Peyer's patch (tissue), 4 donors: ENCODE results near the gene DOCK6. TPM values are rescaled to one million over a fixed set of nuclear protein-coding genes. Genes with fewer than 3 reads are reported as not detected.

Experiments used
- DNase-seq, 3 donors: peaks; one replicate each; pipeline ENCODE4 v3.0.0-alpha.2; 2017 to 2019
- H3K27ac ChIP-seq, 4 donors: fragments of 200-600 bp; sonication (generic); one replicate each; pipeline ENCODE4 v1.5.1; 2016 to 2019
- H3K27me3 ChIP-seq, 2 donors: fragments of 200-600 bp; sonication (generic); one replicate each; pipeline ENCODE4 v1.5.1; 2019
- H3K36me3 ChIP-seq, 3 donors: fragments of 200-600 bp; sonication (generic); one replicate each; pipeline ENCODE4 v1.5.1; 2016 to 2019
- H3K4me1 ChIP-seq, 4 donors: fragments of 200-600 bp; sonication (generic); one replicate each; pipeline ENCODE4 v1.5.1; 2016 to 2019
- H3K4me3 ChIP-seq, 4 donors: fragments of 200-600 bp; sonication (generic); 1 replicate in 3 of 4; 2 replicates in 1 of 4; pipeline ENCODE4 v1.5.1; 2016 to 2019; ENCODE audit warnings: mild to moderate bottlenecking in 1 of 4
- H3K9me3 ChIP-seq, 4 donors: fragments of 200-600 bp; sonication (generic); one replicate each; pipeline ENCODE4 v1.5.1; 2016 to 2019; ENCODE audit warnings: mild to moderate bottlenecking in 1 of 4
- POLR2A ChIP-seq, 2 donors: fragments of 450-650 bp; IDR thresholded peaks; one replicate each; pipeline ENCODE4 v1.5.1; 2017; ENCODE audit warnings: antibody characterized with exemption in 2 of 2, mild to moderate bottlenecking in 2 of 2, moderate library complexity in 2 of 2
- total RNA-seq, 4 donors: library from RNA; depleted of rRNA; stranded (reverse); fragments of >200 nt; gene quantifications; one replicate each; pipeline ENCODE4 v1.1.0, GENCODE V29; 2016
- TF ChIP-seq, protein P1 (sequence below), 6 experiments: fragments of 450-650 bp in 4 of 6; fragments of 200-600 bp in 2 of 6; sonication (generic) in 1 of 6; IDR thresholded peaks; one replicate each; pipeline ENCODE4 v1.5.1; 2017 to 2019; ENCODE audit warnings: antibody characterized with exemption in 6 of 6, mild to moderate bottlenecking in 3 of 6, moderate library complexity in 1 of 6

The DOCK6 gene
- total RNA-seq, 4 donors from 2014 or later: 66.4 to 194 (median 157) TPM

DNA sequence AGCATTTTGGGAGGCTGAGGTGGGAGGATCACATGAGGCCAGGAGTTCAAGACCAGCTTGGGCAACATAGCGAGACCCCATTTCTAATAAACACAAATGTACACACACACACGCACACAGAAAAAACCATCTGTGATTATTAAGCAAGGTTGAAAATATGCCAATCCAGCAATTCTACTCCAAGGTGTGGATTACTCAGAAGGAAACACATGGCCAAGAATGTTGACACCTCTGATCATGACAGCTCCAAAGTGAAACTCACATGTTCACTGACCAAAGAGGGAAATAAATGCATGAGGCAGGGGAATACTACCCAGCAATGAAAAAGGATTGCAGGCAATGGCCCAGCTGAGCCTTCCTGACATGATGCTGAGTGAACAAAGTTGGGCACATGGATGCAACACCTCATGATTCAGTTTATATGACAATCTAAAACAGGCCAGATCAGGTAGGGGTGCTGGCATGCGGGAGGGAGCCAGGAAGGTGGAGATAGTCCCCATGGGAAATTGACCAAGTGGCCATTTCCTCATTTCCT is 4.4 kb downstream of the DOCK6 start:
- Histone ChIP-seq H3K4me3 (no peak overlapping the region), H3K36me3 (no peaks in the 10 kb centered on the region), H3K4me1 (peaks cover 0 to 8% (median 2%) of the 10 kb centered on the region in 4 donors), H3K27me3 (no peaks in the 10 kb centered on the region), H3K27ac (no peak overlapping the region), H3K9me3 (no peaks in the 10 kb centered on the region)
- TF ChIP-seq, protein P1, sequence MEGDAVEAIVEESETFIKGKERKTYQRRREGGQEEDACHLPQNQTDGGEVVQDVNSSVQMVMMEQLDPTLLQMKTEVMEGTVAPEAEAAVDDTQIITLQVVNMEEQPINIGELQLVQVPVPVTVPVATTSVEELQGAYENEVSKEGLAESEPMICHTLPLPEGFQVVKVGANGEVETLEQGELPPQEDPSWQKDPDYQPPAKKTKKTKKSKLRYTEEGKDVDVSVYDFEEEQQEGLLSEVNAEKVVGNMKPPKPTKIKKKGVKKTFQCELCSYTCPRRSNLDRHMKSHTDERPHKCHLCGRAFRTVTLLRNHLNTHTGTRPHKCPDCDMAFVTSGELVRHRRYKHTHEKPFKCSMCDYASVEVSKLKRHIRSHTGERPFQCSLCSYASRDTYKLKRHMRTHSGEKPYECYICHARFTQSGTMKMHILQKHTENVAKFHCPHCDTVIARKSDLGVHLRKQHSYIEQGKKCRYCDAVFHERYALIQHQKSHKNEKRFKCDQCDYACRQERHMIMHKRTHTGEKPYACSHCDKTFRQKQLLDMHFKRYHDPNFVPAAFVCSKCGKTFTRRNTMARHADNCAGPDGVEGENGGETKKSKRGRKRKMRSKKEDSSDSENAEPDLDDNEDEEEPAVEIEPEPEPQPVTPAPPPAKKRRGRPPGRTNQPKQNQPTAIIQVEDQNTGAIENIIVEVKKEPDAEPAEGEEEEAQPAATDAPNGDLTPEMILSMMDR (IDR thresholded peaks at IDR 0.05): no peak
- TF ChIP-seq POLR2A (IDR thresholded peaks at IDR 0.05): no peak
- DNase-seq: no peak

DNA sequence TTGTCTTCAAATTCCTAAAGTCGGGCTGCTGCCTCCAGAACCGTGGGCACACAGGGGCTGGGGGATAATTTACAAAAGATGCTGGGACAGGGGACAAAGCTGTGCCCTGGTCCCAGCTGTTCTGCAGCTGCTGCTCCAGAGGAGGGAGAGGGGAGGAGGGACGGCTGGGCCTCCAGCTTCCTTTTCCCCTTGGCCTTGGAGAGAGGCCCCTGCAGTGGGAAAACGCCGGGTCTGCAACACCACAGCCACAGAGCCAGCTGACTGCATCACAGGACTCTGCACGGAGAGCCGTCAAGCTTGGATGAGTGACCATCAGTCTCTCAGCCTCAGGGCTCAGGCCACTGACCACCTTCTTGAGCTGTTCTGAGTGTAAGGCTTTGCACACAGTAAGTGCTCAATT is 6.1 kb downstream of the DOCK6 start:
- no peak for TF ChIP-seq POLR2A (IDR thresholded peaks at IDR 0.05)
- TF ChIP-seq, protein P1 (IDR thresholded peaks at IDR 0.05): no peak
- Histone ChIP-seq H3K36me3 (peaks cover 0 to 16% (median 0%) of the 10 kb centered on the region in 3 donors), H3K9me3 (no peaks in the 10 kb centered on the region), H3K4me3 (no peak overlapping the region), H3K27me3 (no peaks in the 10 kb centered on the region), H3K4me1 (no peaks in the 10 kb centered on the region), H3K27ac (peak overlapping the region in 1 of 4 donors; percentile 43)
- DNase-seq: no peak

DNA sequence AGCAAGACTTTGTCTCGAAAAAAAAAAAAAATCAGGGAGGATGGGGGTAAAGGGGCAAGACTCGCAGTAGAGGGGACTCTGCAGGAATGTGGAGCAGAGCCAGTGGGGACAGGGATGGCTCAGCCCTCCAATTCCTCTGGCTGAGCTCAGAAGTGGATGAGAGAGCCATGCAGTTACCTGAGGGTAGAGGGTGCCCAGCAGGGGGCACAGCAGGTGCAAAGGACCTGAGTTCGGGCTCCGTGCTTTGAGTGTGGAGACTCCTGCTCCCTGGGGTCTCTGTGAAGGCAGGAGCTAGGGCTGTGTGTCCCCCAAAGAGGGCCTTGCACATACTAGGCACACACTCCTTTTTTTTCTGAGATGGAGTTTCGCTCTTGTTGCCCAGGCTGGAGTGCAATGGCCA is 7.7 kb downstream of the DOCK6 start:
- no peaks in the 10 kb centered on the region for H3K27me3 ChIP-seq
- no peak for DNase-seq
- H3K9me3 ChIP-seq: no peaks in the 10 kb centered on the region
- no peak overlapping the region for H3K27ac ChIP-seq
- H3K4me3 ChIP-seq: no peak overlapping the region
- H3K36me3 ChIP-seq: peaks cover 0 to 31% (median 0%) of the 10 kb centered on the region in 3 donors
- H3K4me1 ChIP-seq: no peaks in the 10 kb centered on the region
- TF ChIP-seq, protein P1 (IDR thresholded peaks at IDR 0.05): peak in 3 of 6 experiments; percentile 23 to 41 (median 23)
- TF ChIP-seq POLR2A (IDR thresholded peaks at IDR 0.05): no peak

DNA sequence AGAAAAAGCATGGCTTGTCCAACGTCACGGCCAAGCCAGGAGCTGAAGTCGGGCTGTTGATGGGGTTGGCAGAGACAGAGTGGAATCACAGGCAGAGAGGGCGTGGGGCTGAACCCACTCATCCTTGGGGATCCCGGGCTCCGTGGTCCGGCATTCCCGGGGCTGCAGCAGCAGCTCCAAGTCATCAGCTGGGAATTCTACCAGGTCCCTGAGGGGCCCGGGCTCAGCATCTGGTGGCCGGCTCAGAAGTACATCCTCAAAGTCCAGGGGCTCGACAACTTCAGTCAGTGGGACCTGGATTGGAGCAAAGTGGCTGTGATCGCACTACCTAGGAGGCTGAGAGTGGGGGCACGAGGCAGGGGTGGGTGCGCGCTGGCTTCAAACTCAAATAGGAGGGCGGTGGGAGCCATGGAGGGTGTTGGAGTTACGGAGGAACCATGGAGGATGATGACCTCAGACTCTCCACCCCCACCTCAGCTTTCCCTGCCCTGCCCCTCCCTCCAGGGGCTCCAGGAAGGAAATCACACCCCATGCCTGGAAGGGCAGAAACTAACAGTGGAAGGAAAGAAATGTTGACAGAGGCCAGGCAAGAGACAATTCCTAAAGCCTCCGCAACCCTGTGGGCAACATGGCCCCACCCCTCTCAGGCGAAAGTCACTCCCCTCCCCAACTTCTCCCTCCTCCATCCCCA is 9.5 kb downstream of the DOCK6 start:
- DNase-seq: no peak
- Histone ChIP-seq H3K4me1 (no peaks in the 10 kb centered on the region), H3K36me3 (peaks cover 0 to 46% (median 0%) of the 10 kb centered on the region in 3 donors), H3K27ac (peak overlapping the region in 2 of 4 donors; percentile 23 to 46), H3K27me3 (no peaks in the 10 kb centered on the region), H3K4me3 (no peak overlapping the region), H3K9me3 (no peaks in the 10 kb centered on the region)
- TF ChIP-seq, protein P1 (IDR thresholded peaks at IDR 0.05): no peak
- TF ChIP-seq POLR2A (IDR thresholded peaks at IDR 0.05): no peak

DNA sequence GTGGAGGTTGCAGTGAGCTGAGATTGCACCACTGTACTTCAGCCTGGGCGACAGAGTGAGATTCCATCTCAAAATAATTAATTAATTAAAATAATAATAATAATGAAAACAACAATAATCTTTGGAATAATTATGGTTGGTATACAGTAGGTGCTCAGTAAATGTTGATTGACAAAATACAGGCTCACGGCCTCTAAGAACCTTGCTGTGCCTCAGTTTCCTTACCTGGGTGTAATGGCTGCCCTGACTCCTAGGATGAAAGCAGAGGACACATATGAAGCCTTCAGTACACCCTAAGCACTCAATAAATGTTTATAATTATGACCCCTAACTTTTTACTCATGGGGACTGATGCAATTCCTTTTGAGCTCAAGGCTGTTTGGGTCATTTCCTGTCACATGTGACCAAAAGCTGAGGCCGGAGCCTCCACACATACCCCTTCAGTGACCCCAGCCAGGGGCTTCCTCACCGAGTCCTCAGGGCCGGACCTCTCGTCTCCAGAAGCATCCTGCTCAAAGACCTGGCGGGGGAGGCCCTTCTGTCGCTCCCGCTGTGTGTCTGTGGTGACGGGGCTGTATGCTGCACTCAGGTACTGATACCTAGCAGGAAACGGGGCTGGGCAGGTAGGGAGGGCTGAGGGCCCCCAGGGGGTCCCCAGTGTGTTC is 10.5 kb downstream of the DOCK6 start:
- Histone ChIP-seq H3K4me1 (no peaks in the 10 kb centered on the region), H3K9me3 (no peaks in the 10 kb centered on the region), H3K36me3 (peaks cover 0 to 51% (median 0%) of the 10 kb centered on the region in 3 donors), H3K4me3 (no peak overlapping the region), H3K27ac (no peak overlapping the region), H3K27me3 (no peaks in the 10 kb centered on the region)
- TF ChIP-seq, protein P1 (IDR thresholded peaks at IDR 0.05): no peak
- no peak for TF ChIP-seq POLR2A (IDR thresholded peaks at IDR 0.05)
- DNase-seq: no peak
